IMR-90 (cell line): ENCODE measurements around the gene LSM7. TPM values are rescaled to one million over a fixed set of nuclear protein-coding genes. Genes with fewer than 3 reads are reported as not detected.

Source experiments
- ATAC-seq: fragments of 200-7000 bp; cut with Tn5 transposase; 2 replicates; pipeline ENCODE4 v1.9.1; 2020; ENCODE audit warnings: low read depth, mild to moderate bottlenecking, moderate library complexity
- BruUV-seq: library from RNA; stranded (reverse); fragments of 400-500 nt; replicated peaks from 2 replicates; lab custom pipeline; 2021; lab: Mats Ljungman, UMichigan
- CTCF ChIA-PET: fragments of 300-600 bp; formaldehyde crosslinking; extraction: SDS; loops from one replicate; lab custom pipeline; 2021; ENCODE audit warnings: antibody characterized with exemption; lab: Yijun Ruan, JAX
- POLR2A ChIA-PET: fragments of 300-600 bp; sonication (Branson Sonifier 250); formaldehyde crosslinking; loops from one replicate; lab custom pipeline; 2022; ENCODE audit warnings: antibody characterized with exemption; ENCODE audit not compliant: unreplicated experiment; lab: Charles Lee
- DNase-seq: peaks from one replicate; pipeline ENCODE4 v3.0.0; 2013
- H2AFZ ChIP-seq: replicated peaks from 2 replicates; pipeline ENCODE3; 2013; ENCODE audit warnings: low read length, mild to moderate bottlenecking; ENCODE audit not compliant: poor library complexity
- H2AK5ac ChIP-seq: 2 replicates; pipeline ENCODE4 v1.6.1; 2013; ENCODE audit warnings: low read depth, low read length, inconsistent platforms
- H2AK9ac ChIP-seq: replicated peaks from 2 replicates; pipeline ENCODE3; 2013; ENCODE audit warnings: mild to moderate bottlenecking, low read depth, low read length, moderate library complexity; ENCODE audit not compliant: poor library complexity
- H2BK120ac ChIP-seq: 2 replicates; pipeline ENCODE4 v1.6.1; 2013; ENCODE audit warnings: low read depth, low read length, inconsistent platforms
- H2BK15ac ChIP-seq: 3 replicates; pipeline ENCODE4 v1.6.1; 2013; ENCODE audit warnings: low read depth, low read length, inconsistent platforms
- H2BK20ac ChIP-seq: 2 replicates; pipeline ENCODE4 v1.6.1; 2013; ENCODE audit warnings: low read depth, mild to moderate bottlenecking, inconsistent platforms, low read length, moderate library complexity
- H2BK5ac ChIP-seq: 2 replicates; pipeline ENCODE4 v1.6.1; 2013; ENCODE audit warnings: mild to moderate bottlenecking, low read depth, low read length, inconsistent platforms; ENCODE audit not compliant: poor library complexity, severe bottlenecking
- H3K14ac ChIP-seq: replicated peaks from 2 replicates; pipeline ENCODE4 v1.6.1; 2013; ENCODE audit warnings: low read depth, low read length, inconsistent platforms
- H3K18ac ChIP-seq: 2 replicates; pipeline ENCODE4 v1.6.1; 2013; ENCODE audit warnings: low read depth, low read length, control low read depth
- H3K23ac ChIP-seq: 2 replicates; pipeline ENCODE4 v1.6.1; 2013; ENCODE audit warnings: low read depth, low read length, inconsistent platforms
- H3K27ac ChIP-seq: 2 replicates; pipeline ENCODE4 v1.5.1; 2013; ENCODE audit warnings: mild to moderate bottlenecking, control low read depth, low read length; ENCODE audit not compliant: insufficient read depth
- H3K27me3 ChIP-seq: 2 replicates; pipeline ENCODE4 v1.6.1; 2013; ENCODE audit warnings: low read length; ENCODE audit not compliant: control insufficient read depth, insufficient read depth
- H3K36me3 ChIP-seq: 2 replicates; pipeline ENCODE4 v1.6.1; 2013; ENCODE audit warnings: low read length, mixed read lengths; ENCODE audit not compliant: control insufficient read depth, insufficient read depth
- H3K4ac ChIP-seq: 2 replicates; pipeline ENCODE4 v1.6.1; 2013; ENCODE audit warnings: low read depth, low read length, inconsistent platforms
- H3K4me1 ChIP-seq: 2 replicates; pipeline ENCODE4 v1.6.1; 2013; ENCODE audit warnings: low read length, mixed read lengths; ENCODE audit not compliant: control insufficient read depth, insufficient read depth
- H3K4me2 ChIP-seq: 2 replicates; pipeline ENCODE4 v1.6.1; 2013; ENCODE audit warnings: low read depth, mild to moderate bottlenecking, control low read depth, low read length, moderate library complexity
- H3K4me3 ChIP-seq: 2 replicates; pipeline ENCODE4 v1.5.1; 2013; ENCODE audit warnings: low read depth, mild to moderate bottlenecking, control low read depth, low read length, moderate library complexity; ENCODE audit not compliant: insufficient read depth
- H3K56ac ChIP-seq: 2 replicates; pipeline ENCODE4 v1.6.1; 2013; ENCODE audit warnings: low read length, inconsistent platforms; ENCODE audit not compliant: insufficient read depth; ENCODE audit errors: extremely low read depth
- H3K79me1 ChIP-seq, 2 experiments: 2 replicates each; pipeline ENCODE4 v1.6.1; 2013; ENCODE audit warnings: low read length in 2 of 2, inconsistent platforms in 1 of 2, low read depth in 1 of 2
- H3K9ac ChIP-seq: 2 replicates; pipeline ENCODE4 v1.6.1; 2013; ENCODE audit warnings: low read depth, low read length, control low read depth
- H3K9me1 ChIP-seq: 2 replicates; pipeline ENCODE4 v1.6.1; 2013; ENCODE audit warnings: low read length, inconsistent platforms; ENCODE audit not compliant: insufficient read depth
- H3K9me3 ChIP-seq: 2 replicates; pipeline ENCODE4 v1.6.1; 2013; ENCODE audit warnings: low read length; ENCODE audit not compliant: control insufficient read depth, insufficient read depth
- H4K20me1 ChIP-seq: 2 replicates; pipeline ENCODE4 v1.6.1; 2013; ENCODE audit warnings: low read length, inconsistent platforms; ENCODE audit not compliant: insufficient read depth
- H4K5ac ChIP-seq: 2 replicates; pipeline ENCODE4 v1.6.1; 2013; ENCODE audit warnings: mild to moderate bottlenecking, low read depth, low read length, control low read depth
- H4K8ac ChIP-seq, 2 experiments: 2 replicates each; pipeline ENCODE4 v1.6.1; 2013; ENCODE audit warnings: low read depth in 2 of 2, low read length in 2 of 2, control low read depth in 1 of 2, inconsistent platforms in 1 of 2
- H4K91ac ChIP-seq: 2 replicates; pipeline ENCODE4 v1.6.1; 2013; ENCODE audit warnings: low read depth, low read length, inconsistent platforms; ENCODE audit not compliant: insufficient read depth
- BHLHE40 ChIP-seq: fragments of 150-350 bp; IDR thresholded peaks from 2 replicates; pipeline ENCODE4 v1.6.1; 2016; ENCODE audit warnings: mild to moderate bottlenecking, low read depth, low read length
- CEBPB ChIP-seq: IDR thresholded peaks from 2 replicates; pipeline ENCODE4 v1.6.1; 2012; ENCODE audit warnings: low read depth, low read length, improper control_type of control experiment
- CHD1 ChIP-seq: IDR thresholded peaks from 2 replicates; pipeline ENCODE4 v1.6.1; 2012; ENCODE audit warnings: low read depth, low read length, improper control_type of control experiment
- CTCF ChIP-seq: conservative IDR thresholded peaks from 2 replicates; pipeline ENCODE4 v1.5.1; 2012; ENCODE audit warnings: mild to moderate bottlenecking, low read depth, low read length, improper control_type of control experiment
- ELK1 ChIP-seq: fragments of 150-350 bp; IDR thresholded peaks from 2 replicates; pipeline ENCODE4 v1.6.1; 2016; ENCODE audit warnings: low read depth, mild to moderate bottlenecking, low read length, moderate library complexity, borderline replicate concordance
- FOS ChIP-seq: fragments of 150-350 bp; IDR thresholded peaks from 2 replicates; pipeline ENCODE4 v1.6.1; 2016; ENCODE audit warnings: low read depth, low read length
- MAFK ChIP-seq: IDR thresholded peaks from 2 replicates; pipeline ENCODE4 v1.6.1; 2012; ENCODE audit warnings: low read depth, low read length, improper control_type of control experiment
- MAZ ChIP-seq: IDR thresholded peaks from 2 replicates; pipeline ENCODE4 v1.6.1; 2012; ENCODE audit warnings: low read depth, mild to moderate bottlenecking, low read length, improper control_type of control experiment, moderate library complexity, borderline replicate concordance
- MXI1 ChIP-seq: IDR thresholded peaks from 2 replicates; pipeline ENCODE4 v1.6.1; 2012; ENCODE audit warnings: low read depth, mild to moderate bottlenecking, low read length, moderate library complexity, borderline replicate concordance
- NFE2L2 ChIP-seq: fragments of 150-350 bp; IDR thresholded peaks from 2 replicates; pipeline ENCODE4 v1.6.1; 2016; ENCODE audit warnings: low read depth, mild to moderate bottlenecking, low read length
- POLR2A ChIP-seq: IDR thresholded peaks from 2 replicates; pipeline ENCODE4 v1.6.1; 2012; ENCODE audit warnings: mild to moderate bottlenecking, low read depth, low read length
- RCOR1 ChIP-seq: IDR thresholded peaks from 2 replicates; pipeline ENCODE4 v1.6.1; 2012; ENCODE audit warnings: mild to moderate bottlenecking, low read length, improper control_type of control experiment; ENCODE audit not compliant: insufficient replicate concordance
- RFX5 ChIP-seq: IDR thresholded peaks from 2 replicates; pipeline ENCODE4 v1.8.0; 2012; ENCODE audit warnings: low read depth, mild to moderate bottlenecking, low read length, moderate library complexity
- SMC3 ChIP-seq: fragments of 150-350 bp; IDR thresholded peaks from 2 replicates; pipeline ENCODE4 v1.6.1; 2016; ENCODE audit warnings: low read depth, mild to moderate bottlenecking, antibody characterized with exemption, low read length, moderate library complexity
- USF2 ChIP-seq: fragments of 150-350 bp; IDR thresholded peaks from 2 replicates; pipeline ENCODE4 v1.6.1; 2017; ENCODE audit warnings: mild to moderate bottlenecking, antibody characterized with exemption, low read length, low read depth
- WGBS, 2 experiments: methylation state at CpG; one replicate each; pipeline versions ENCODE4 v1.1.5 to v1.1.7; 2013; ENCODE audit warnings: missing lambda C conversion rate in 2 of 2; ENCODE audit not compliant: insufficient read length in 1 of 2; ENCODE audit errors: extremely low coverage in 2 of 2; 5-methylcytosine and 5-hydroxymethylcytosine counted together
- dilution Hi-C: fragments of 300-500 bp; cut with HindIII; formaldehyde crosslinking; loops from one replicate; pipeline ENCODE4 v1.14.3; 2018; ENCODE audit warnings: low sequenced_read_pairs; ENCODE audit not compliant: unreplicated experiment
- in situ Hi-C: fragments of 300-500 bp; cut with MboI; formaldehyde crosslinking; loops from 3 replicates; pipeline ENCODE4 v1.14.3; 2019; ENCODE audit warnings: low sequenced_read_pairs, inconsistent platforms, mixed read lengths
- intact Hi-C: fragments of 100-400 bp; cut with micrococcal nuclease; formaldehyde crosslinking; loops from 2 replicates; pipeline ENCODE4 v1.10.0; 2022
- polyA plus RNA-seq, 3 experiments: library from polyadenylated mRNA; depleted of rRNA; stranded (reverse); fragments of >200 nt; gene quantifications; 2 replicates each; pipeline ENCODE4 v1.2.3, GENCODE V29; 2012; ENCODE audit warnings: low replicate concordance in 1 of 3
- total RNA-seq: library from RNA; depleted of rRNA; stranded (reverse); fragments of >200 nt; gene quantifications from 2 replicates; pipeline ENCODE4 v1.2.3, GENCODE V29; 2012

Gene LSM7
- total and polyA plus RNA-seq, 2 of the 4 experiments (the other 2 are of a cell fraction): 145 to 708 TPM

GRCh38 chr19:2305452-2306280 is 22.7 kb downstream of the LSM7 start:
- H3K9me3 ChIP-seq: no peaks in the 10 kb centered on the region; the same call in 1 of the 2 replicates
- H3K56ac ChIP-seq: no peak overlapping the region
- in situ Hi-C loops (no loop called here), intact Hi-C loops (no loop called here), dilution Hi-C loops (no loop called here)
- H2AK5ac ChIP-seq: no peak overlapping the region
- H3K9ac ChIP-seq: no peak overlapping the region
- H3K27ac ChIP-seq: no peak overlapping the region
- H3K4me1 ChIP-seq: peaks cover 8% of the 10 kb centered on the region; the same call in 1 of the 2 replicates
- no peak overlapping the region for H3K18ac ChIP-seq
- H4K20me1 ChIP-seq: 0 out of 2 replicates have a peak, but pooled peaks cover 8% of the 10 kb centered on the region
- H2BK5ac ChIP-seq: no peak overlapping the region
- H3K23ac ChIP-seq: no peak overlapping the region
- H2AFZ ChIP-seq: no peak overlapping the region
- no peak overlapping the region for H2AK9ac ChIP-seq
- no peak overlapping the region for H2BK15ac ChIP-seq
- no peaks in the 10 kb centered on the region for H3K79me1 ChIP-seq
- no peaks in the 10 kb centered on the region for H3K9me1 ChIP-seq
- H4K8ac ChIP-seq: no peak overlapping the region
- no CpG with 5 or more reads among the region's 19 CpGs for WGBS, 2 experiments
- DNase-seq (no peak), ATAC-seq (no peak)
- no peak overlapping the region for H2BK120ac ChIP-seq
- POLR2A ChIA-PET: no interaction called here
- H3K4me3 ChIP-seq: no peak overlapping the region
- H2BK20ac ChIP-seq: no peak overlapping the region
- no peak overlapping the region for H3K4me2 ChIP-seq
- peaks cover 56% of the 10 kb centered on the region for H3K27me3 ChIP-seq
- CTCF ChIA-PET: no interaction called here
- H3K14ac ChIP-seq: no peak overlapping the region
- H3K4ac ChIP-seq: no peak overlapping the region
- no peak overlapping the region for H4K91ac ChIP-seq
- H3K36me3 ChIP-seq: no peaks in the 10 kb centered on the region
- no peak overlapping the region for H4K5ac ChIP-seq
- BruUV-seq: no TSS peak
- TF ChIP-seq SMC3 (no peak), RFX5 (no peak), MAFK (no peak), CHD1 (no peak), POLR2A (no peak), MAZ (no peak), NFE2L2 (no peak), CTCF (no peak), MXI1 (no peak), RCOR1 (no peak), CEBPB (no peak), BHLHE40 (no peak), FOS (no peak), ELK1 (no peak), USF2 (no peak)
